GM04504 (cell line): ENCODE results near the gene KCNIP1.

Source experiments
- DNase-seq: peaks from one replicate; pipeline ENCODE4 v3.0.0-alpha.2; 2012; ENCODE audit warnings: low read depth

KCNIP1 gene

DNA sequence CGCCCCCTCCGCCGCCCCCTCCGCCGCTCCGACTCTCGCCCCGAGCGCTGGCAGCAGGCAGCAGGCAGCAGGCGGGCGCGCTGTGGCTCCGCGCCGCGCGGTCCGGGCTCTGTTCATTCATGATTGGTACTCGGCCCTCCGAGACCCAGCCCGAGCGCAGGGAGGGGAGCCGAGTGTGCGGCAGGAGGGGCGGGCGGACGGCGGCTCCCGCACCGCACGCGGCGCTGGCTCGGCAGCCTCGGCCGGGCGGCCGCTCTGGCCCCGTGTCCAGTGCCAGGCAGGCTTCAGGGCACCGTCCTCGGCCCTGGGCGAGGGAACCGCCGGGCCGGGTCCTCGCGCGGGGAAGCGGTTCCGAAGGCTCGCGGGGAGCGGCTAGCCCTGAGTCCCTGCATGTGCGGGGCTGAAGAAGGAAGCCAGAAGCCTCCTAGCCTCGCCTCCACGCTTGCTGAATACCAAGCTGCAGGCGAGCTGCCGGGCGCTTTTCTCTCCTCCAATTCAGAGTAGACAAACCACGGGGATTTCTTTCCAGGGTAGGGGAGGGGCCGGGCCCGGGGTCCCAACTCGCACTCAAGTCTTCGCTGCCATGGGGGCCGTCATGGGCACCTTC is at the start of gene KCNIP1:
Gene KCNIP1, plus strand, starts transcription at position 31 of the 607 bp plus-strand sequence.
- no peak for DNase-seq

DNA sequence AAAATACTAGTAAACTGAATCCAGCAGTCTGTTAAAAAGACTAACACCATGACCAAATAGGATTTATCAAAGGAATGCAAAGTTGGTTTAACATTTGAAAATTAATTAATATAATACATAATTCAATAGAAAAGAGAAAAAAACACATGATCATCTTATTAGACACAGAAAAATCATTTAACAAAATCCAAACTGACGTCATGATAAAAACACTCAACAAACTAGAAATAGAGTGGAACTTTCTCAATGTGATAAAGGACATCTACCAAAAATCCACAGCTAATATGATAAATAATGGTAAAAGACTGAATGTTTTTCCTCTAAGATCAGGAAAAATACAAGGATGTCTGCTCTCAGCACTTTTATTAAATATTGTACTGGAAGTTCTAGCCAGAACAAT is 40.4 kb upstream of the KCNIP1 start:
- no peak for DNase-seq

DNA sequence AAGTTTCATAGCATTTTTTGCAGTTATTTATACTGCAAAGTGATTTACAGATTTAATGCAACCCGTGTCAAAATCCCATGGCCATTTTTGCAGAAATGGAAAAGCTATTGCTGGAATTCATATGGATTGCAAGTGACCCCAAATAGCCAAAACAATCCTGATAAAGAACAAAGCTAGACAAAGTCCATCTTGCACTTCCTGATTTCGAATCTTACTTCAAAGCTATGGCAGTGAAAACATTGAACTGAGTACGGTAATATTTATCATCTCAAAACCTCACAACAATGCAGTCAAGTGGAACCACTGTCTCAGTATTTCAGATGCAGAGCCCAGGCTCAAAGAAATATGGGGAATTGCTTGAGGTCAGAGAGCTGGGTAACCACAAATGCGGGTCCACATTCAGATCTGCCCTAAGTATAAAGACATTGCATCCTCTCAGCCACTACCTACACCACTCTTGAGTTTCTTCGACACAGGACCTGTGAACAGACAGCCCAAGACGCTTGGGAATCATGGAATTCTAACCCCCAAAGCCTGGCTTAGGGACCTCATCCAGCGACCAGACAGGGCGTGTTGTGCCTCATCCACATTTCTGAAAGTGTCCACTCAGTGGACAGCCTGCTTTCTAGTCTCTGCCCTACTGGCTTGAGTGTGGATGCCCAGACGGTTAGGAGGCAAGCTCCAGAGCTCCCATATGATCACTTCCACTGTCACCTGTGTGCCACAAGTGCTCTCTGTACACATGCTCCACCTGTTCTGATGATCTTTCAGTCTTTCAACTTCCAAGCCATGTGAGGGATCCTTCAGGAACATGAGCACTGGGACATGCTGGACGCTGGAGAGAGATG is 39.3 kb upstream of the KCNIP1 start:
- no peak for DNase-seq

DNA sequence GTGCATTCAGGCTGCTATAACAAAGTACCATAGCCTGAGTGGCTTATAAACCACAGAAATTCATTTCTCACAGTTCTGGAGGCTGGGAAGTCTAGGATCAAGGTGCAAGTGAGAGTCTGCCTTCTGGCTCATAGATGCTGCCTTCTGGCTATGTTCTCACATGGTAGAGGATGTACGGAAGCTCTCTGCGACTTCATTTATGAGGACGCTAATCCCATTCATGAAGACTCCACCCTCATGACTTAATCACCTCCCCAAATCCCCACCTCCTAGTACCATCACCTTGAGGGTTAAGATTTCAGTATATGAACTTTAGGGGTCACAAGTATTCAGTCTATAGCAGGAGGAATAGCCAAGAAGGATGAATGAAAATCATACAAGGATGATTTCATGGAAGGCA is 37.3 kb upstream of the KCNIP1 start:
- no peak for DNase-seq

DNA sequence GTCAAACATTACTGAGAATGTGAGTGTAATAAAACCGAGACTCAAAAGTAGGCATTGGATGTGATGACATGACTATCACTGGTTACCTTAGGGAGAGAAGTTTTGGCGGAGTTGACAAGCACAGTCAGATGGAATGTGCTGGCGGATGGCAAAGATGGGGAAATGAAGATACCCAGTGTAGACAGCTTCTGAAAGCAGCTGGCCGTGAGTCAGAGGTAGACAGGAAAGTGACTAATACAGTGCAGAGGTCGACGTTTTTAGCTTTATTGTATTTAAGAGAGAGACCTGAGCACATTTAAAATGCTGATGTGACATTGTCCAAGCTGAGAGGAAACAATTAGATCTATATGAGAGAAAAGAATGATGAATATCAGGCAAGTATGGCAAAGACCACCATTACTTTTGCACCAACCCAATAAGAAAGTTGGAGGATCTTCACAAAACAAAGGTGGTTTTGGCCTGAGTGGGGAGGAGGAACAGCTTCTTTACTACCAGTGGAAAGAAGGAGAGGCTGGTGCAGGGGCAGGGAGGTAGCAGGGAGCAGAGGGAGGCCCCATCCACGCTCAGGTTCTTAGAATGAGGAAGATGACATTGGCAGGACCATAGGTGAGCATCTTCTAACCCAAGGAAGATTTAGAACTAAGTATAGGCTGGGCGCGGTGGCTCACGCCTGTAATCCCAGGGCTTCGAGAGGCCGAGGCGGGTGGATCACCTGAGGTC is 36.7 kb upstream of the KCNIP1 start:
- DNase-seq: peak; percentile 69

DNA sequence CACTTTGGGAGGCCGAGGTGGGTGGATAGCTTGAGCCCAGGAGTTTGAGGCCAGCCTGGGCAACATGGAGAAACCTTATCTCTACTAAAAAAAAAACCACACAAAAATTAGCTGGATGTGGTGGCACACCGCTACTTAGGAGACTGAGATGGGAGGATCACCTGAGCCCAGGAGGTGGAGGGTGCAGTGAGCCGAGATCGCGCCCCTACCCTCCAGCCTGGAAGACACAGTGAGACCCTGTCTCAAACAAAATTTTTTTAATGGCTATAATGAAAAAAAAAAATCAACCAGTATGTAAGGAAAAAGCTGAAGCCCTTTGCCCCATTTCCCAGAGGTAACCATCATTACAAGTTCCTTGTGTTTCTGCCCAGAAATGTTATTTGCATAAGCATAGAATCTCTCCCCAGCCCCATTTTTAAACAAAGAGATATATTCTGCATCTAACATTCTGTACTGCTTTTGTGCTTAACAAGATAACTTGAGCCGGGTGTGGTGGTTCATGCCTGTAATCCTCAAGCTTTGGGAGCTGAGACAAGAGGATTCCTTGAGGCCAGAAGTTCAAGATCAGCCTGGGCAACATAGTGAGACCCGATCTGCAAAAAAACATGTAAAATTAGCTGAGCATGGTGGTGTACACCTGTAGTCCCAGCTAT is 35.1 kb upstream of the KCNIP1 start:
- DNase-seq: no peak

DNA sequence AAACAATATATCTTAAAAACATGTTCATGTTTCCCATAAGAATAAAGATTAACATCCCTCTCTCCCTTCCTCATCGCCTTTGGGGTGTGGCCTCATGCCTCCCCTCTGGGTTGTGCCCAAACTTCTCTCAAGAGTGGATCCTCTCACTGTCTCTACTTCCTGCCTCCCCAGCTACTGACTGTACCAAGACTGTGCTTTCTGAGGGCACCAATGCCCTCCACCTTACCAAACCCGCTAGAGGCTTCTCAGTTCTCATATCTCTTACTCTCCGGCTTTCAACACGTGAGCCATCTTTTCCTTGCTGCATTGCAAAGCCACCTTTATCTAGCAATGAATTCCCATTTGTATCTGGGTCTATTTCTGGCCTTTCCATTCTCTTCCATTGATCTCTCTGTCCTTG is 34.4 kb upstream of the KCNIP1 start:
- no peak for DNase-seq

DNA sequence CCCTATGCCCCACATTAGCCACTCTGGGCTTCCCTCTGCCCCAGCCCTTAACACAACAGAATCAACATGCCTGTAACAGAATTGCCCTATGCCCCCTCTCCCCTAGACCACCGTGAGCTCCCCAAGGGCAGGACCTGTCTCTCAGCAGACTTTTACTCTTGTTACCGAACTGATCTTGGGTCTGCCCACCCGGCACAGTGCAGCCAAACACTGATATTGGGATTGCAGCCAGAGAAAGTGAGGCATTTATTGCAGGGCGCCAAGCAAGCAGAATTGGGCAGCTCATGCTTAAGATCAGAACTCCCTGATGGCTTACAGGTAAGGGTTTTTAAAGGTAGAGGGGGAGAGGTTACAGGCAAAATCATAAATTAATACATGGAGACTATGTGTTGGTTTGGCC is 33.5 kb upstream of the KCNIP1 start:
- no peak for DNase-seq

DNA sequence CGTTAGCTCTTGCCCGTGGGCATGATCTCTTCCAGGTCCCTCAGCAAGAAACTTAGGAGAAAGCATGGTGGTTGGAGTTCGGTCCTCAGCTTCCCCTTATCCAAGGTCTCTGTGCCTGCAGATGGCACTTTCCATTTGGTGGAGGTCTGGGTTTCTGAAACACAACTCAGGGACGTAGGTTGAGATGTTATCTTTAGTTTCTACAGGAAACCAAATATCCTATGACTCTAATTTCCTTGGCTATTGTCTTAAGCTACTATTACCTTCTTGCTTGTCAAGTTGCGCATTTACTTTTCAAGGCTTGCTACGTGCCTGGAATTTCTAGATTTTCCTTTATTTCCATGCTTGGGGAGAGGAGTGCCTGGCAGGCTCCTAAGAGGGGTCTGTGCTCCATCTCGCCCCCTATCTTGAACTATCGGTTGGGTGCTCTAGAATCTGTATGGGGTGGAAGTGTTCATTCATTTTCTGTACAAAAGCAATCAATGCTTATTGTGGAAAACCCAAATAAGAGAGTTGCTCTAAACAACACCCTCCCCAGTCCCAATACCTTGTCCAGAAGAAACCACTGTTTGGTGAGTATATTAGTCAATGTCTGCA is 32.9 kb upstream of the KCNIP1 start:
- DNase-seq: no peak

DNA sequence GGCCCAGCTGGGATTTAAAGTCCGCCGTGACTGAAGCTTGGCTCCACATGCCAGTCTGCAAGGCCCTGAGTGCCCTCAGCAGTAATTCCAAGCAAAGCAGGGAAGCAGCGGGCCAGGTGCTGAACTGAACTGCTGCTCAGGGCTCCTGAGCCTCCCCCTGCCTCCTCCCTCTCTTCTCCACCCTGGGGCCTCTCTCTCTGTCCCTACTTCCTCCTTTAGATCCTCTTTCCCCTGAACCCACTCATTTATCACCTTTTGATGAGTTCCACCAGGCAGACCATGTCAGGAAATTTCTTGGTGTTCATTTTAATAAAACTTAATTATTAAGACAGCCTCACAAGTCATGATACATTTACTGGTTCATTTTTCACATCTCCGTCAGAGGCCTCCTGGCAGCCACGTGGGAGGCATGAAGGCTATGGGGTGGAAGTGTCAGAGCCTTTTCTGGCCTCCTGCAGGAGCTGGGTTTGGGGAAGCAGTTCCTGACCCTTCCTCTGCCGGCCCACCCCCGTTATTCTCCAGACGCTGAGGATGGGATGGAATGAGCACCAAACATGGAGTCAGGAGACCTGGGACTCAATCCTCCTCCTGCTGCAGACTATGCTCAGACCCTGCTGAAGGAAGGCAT is 32.2 kb upstream of the KCNIP1 start:
- DNase-seq: no peak

DNA sequence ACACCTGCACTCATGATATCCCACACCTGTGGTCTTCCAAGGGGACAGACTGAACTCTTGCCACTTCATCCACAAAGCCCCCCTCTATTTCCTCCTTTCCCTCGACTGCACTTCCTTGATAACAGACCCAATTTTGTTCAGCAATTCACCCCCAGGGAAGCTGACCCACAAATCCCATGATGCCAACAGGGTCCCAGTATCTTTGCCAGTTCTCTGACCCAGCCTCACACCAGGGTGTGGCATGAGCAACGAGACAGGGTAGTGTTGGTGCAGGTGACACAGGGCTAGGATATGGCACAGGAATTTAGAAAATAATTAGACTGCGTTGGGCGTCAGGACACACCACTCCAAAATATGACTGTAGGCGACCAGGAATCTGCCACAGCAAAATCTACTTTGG is 30.2 kb upstream of the KCNIP1 start:
- no peak for DNase-seq

DNA sequence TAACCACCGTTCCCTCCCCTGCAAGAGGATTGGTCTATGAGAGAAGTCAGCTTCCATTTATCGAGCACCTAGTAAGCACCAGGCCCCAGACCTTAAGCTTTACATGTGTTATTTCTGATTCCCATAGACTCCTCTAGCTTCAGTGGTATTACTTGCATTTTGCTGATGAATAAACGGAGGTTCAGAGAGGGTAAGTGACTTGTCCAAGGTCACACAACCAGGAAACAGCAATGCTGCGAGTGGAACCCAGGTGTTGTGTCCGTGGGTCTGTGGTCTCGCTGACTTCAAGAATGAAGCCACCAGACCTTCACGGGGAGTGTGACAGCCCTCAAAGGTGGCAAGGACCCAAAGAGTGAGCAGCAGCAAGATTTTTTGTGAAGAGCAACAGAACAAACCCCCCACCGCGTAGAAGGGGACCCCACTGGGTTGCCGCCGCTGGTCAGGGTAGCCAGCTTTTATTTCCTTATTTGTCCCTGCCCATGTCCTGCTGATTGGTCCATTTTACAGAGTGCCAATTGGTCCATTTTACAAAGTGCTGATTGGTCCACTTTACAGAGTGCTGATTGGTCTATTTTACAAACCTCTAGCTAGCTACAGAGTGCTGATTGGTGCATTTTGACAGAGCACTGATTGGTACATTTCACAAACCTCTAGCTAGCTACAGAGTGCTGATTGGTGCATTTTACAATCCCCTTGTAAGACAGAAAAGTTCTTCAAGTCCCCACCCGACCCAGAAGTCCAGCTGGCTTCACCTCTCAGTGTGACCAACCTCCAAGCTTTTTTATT is 29.1 kb upstream of the KCNIP1 start:
- DNase-seq: no peak

DNA sequence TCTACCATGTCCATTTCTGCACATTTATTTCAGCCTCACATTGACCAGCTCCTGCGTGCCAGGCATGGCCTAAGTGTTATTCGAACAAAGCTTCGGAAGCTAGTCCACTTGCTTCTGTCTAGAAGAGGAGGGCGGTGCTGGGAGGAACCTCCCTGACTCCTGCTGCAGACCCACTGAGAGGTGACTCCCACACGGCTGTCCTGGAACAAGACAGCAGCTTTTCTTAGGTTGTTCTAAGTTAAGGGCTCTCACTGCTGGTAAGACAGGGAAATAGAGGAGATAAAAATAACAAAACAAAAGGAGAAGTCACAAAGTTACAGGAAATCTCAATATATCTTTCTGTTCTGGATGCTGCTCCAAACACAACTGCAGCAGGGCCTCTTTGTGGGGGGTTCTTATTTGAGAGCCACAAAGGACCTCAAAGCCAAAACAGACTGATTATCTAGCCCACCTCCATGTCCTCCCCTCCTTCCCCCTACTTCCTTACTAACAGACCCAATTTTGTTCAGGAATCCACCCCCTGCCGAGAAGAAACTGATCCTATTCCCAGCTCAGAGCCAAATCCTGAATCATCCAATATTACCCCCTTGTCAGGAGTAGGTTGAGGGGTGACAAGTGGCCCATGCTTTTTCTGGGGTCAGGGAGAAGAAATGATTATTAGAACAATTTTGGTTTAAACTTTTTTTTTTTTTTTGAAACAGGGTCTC is 28.4 kb upstream of the KCNIP1 start:
- no peak for DNase-seq

DNA sequence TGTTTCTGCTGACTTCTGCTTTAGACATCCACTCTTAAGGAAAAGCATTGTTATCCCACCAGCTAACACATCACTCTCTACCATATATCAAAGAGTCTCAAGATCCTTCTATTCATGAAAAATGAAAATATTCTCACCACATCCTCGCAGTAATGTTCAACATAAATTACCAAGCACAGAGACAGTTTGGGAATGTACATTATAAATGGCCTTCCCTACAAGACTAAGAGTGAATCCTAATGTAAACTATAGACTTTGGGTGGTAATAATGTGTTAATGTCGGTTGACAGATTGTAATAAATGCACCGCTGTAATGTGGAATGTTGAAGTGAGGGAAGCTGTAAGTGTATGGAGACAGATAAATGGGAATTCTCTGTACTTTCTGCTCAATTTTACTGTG is 27.1 kb upstream of the KCNIP1 start:
- no peak for DNase-seq

DNA sequence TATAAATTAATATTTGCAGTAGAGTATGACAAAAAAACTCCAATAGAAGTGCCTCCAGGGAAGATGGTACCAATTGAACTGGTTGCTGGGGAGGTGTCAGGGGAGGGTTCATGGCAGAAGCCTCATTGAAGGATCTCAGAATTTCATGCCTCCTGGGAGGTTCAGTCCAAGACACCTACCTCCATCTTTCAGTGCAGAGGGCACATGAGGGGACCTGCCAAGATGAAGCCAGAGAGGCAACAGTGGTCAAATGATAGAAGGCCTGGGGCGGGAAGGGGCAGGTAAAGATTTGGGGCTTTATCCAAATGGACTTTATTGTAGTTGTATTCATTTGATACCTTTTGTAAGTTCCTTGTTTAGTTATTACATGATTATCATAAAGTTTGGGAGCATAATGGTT is 25.9 kb upstream of the KCNIP1 start:
- no peak for DNase-seq

DNA sequence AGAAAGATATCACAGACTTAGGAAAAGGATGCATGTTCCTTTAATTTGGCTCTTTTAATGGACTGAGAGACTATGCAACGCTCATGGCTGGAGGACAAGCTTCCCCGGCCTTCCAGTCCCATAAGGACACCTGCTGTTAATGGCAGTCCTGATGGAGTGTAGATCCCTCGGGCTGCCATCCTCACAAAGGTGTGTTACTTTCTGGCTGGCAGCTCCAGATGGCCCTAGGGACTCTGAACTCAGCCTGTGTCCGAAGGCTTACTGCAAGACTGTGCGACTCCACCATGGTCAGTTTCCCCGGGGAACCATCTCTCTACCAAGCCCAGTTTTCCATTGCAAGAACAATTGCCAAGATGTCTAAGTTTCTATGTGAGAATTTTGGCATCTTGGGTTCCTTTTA is 25.5 kb upstream of the KCNIP1 start:
- DNase-seq: no peak

DNA sequence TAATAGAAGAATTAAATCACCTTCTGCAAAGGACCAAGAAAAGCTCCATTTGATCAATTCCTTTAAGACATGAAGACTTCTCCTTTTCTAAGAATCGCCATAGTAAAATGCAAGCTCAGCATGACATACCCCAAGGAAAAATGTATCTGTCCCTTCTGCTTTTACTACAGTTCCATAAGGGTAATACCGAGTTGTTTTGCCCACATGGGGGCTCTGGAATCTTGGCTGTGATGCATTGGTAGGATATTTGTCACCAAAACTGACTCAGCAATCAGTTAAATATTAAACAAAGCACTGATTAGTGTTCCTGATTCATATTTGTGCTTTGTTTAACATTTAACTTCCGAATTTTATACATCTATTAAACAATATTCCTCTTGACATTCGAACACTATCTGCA is 24.3 kb upstream of the KCNIP1 start:
- DNase-seq: no peak

DNA sequence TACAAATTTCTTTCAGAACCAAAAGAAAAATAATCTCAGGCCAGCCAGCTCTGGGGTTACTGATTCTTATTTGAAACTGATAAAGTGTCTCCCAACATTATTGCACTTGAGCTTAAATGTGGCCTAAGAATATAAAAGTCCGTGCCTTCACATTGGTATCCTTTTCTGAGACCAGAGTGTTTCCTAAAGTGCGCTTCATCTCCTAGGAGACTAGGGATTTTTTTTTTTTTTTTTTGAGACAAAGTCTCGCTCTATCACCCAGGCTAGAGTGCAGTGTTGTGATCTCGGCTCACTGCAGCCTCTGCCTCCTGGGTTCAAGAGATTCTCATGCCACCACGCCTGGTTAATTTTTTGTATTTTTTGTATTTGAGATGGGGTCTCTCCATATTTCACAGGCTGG is 23.6 kb upstream of the KCNIP1 start:
- DNase-seq: no peak

DNA sequence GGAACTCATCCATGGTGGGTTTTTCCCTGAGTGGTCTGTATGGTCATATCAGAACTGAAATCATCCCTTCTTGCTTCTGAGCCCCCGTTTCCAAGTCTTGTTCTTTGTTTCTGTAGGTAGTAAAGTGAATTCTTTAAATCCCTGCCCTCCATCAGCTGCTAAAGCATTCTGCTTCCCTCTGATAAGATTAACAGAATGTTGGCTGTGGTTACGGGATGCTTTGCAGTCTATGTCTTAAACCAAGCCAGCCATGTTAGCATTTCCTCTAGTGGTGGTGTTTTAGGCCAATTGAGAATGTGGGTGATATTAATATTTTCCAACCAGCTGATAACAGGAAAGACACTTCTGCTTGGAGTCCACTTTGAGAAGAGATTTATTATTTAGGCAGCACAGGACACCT is 22.0 kb upstream of the KCNIP1 start:
- DNase-seq: no peak

DNA sequence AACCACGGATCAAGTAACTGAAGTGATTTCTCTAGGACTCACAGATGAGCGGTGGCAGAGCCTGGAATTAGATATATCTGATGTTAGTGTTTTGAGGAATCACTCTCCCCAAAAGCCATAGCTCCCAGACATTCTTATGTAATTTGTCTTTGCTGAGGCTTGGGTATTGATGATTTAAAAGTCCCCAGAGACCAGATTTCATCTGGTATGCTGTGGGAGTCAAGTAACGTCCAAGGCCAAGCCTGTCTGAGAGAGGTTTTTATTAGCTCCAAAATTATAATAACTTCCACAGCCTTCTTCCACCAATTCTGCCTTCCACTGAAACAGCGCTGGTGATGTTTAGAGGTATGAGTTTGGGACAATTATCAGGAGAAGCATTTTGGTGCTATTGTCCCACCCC is 21.3 kb upstream of the KCNIP1 start:
- DNase-seq: no peak
